ENCODE results near the gene SLC29A3. TPM values are rescaled to one million over a fixed set of nuclear protein-coding genes. Genes with fewer than 3 reads are reported as not detected.

Gene SLC29A3
- total RNA-seq, 1 experiment from 2014 or later: 9.2 TPM

- Histone ChIP-seq H3K4me2 (ENCODE audit: insufficient read depth, insufficient read length, low read length) (no peak overlapping the region), H2BK20ac (ENCODE audit: low read depth, low read length, poor library complexity, severe bottlenecking) (no peak overlapping the region), H4K5ac (ENCODE audit: insufficient read length, low read depth, low read length) (no peak overlapping the region), H3K79me2 (ENCODE audit: insufficient read depth, low read length) (no peaks in the 10 kb centered on the region), H2BK15ac (ENCODE audit: low read depth, low read length) (no peak overlapping the region), H3K27me3 (ENCODE audit: insufficient read depth, low read length) (peaks cover 25% of the 10 kb centered on the region; the same call in 1 of the 2 replicates), H2BK5ac (ENCODE audit: insufficient read length, low read length) (no peak overlapping the region), H3K9ac (ENCODE audit: extremely low read depth, insufficient read length, low read length) (no peak overlapping the region), H4K8ac (replicated peaks; ENCODE audit: insufficient read length, low read depth, low read length) (no peak overlapping the region), H3K56ac (ENCODE audit: insufficient read length, low read depth, low read length) (no peak overlapping the region), H3K9me3 (ENCODE audit: control insufficient read depth, low read depth, low read length) (no peaks in the 10 kb centered on the region), H2BK120ac (ENCODE audit: low read depth, low read length, poor library complexity, severe bottlenecking) (no peak overlapping the region), H3T11ph (ENCODE audit: low read length) (no peak overlapping the region), H3K18ac (ENCODE audit: insufficient read length, low read depth, low read length) (no peak overlapping the region), H4K91ac (ENCODE audit: insufficient read length, low read depth, low read length) (no peak overlapping the region), H3K4ac (ENCODE audit: low read depth, low read length) (no peak overlapping the region), H3K23ac (ENCODE audit: insufficient read length, low read depth, low read length) (no peak overlapping the region), H2AFZ (ENCODE audit: low read length) (no peak overlapping the region), H3K79me1 (ENCODE audit: insufficient read depth, low read depth, low read length, poor library complexity, severe bottlenecking) (no peaks in the 10 kb centered on the region), H3K27ac (ENCODE audit: insufficient read length, low read depth, low read length) (no peak overlapping the region), H2AK5ac (ENCODE audit: insufficient read length, low read length) (no peak overlapping the region), H3K4me1 (ENCODE audit: insufficient read depth, low read length) (peaks cover 3% of the 10 kb centered on the region; the same call in 1 of the 2 replicates), H3K14ac (ENCODE audit: insufficient read depth, low read length) (no peak overlapping the region; the same call in 1 of the 2 replicates), H4K20me1 (ENCODE audit: control insufficient read depth, insufficient read depth, insufficient read length) (no peaks in the 10 kb centered on the region), H3K23me2 (ENCODE audit: insufficient read length, low read depth, low read length, poor library complexity, severe bottlenecking) (peaks cover 6% of the 10 kb centered on the region), H2BK12ac (ENCODE audit: insufficient read length, low read depth, low read length) (no peak overlapping the region)
- Mint-ChIP-seq H3K4me1 (peaks cover 16 to 20% of the 10 kb centered on the region in 2 experiments), H3K27ac (no peak overlapping the region), H3K4me3 (no peak overlapping the region), H3K36me3 (ENCODE audit: insufficient read depth in 1 of 3, low read depth in 3 of 3) (peaks cover 0 to 1% (median 0%) of the 10 kb centered on the region in 3 experiments; a peak in 1 of 7 replicates), H3K27me3 (ENCODE audit: low read depth) (peaks cover 75% of the 10 kb centered on the region), H3K9me3 (no peaks in the 10 kb centered on the region; a peak in 1 of 5 replicates)
- TF ChIP-seq, protein P1, sequence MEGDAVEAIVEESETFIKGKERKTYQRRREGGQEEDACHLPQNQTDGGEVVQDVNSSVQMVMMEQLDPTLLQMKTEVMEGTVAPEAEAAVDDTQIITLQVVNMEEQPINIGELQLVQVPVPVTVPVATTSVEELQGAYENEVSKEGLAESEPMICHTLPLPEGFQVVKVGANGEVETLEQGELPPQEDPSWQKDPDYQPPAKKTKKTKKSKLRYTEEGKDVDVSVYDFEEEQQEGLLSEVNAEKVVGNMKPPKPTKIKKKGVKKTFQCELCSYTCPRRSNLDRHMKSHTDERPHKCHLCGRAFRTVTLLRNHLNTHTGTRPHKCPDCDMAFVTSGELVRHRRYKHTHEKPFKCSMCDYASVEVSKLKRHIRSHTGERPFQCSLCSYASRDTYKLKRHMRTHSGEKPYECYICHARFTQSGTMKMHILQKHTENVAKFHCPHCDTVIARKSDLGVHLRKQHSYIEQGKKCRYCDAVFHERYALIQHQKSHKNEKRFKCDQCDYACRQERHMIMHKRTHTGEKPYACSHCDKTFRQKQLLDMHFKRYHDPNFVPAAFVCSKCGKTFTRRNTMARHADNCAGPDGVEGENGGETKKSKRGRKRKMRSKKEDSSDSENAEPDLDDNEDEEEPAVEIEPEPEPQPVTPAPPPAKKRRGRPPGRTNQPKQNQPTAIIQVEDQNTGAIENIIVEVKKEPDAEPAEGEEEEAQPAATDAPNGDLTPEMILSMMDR (conservative IDR thresholded peaks at IDR 0.05): no peak
- no CpG with 5 or more reads among the region's 5 CpGs for WGBS (ENCODE audit: extremely low coverage, insufficient read length, low lambda C conversion rate)
- no peak for DNase-seq
These were observed 80.9 kb downstream of the SLC29A3 start for GRCh38 chr10:71399946-71400345.

Data from H9 (cell line).